ENCODE measurements around the gene FRMD4B.

DNA sequence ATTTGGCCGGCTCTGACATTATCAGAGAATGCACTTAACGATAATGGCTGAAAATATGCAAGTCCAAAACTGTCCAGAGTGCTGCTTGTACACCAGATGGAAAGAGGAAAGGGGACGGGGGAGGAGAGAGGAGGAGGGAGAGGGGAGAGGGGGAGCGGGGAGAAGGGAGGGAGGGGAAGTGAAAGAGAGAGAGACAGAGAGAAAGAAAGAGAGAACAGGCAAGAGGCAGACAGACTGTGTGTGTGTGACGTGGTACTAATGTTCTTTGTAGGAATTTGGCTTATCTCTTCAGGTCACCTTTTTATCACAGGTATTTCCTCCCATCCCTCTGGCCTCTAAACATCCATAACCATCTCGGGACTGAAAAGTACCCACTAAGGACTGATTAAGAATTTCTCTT lies 188.4 kb downstream of the FRMD4B start:
- TF ChIP-seq, protein P1, sequence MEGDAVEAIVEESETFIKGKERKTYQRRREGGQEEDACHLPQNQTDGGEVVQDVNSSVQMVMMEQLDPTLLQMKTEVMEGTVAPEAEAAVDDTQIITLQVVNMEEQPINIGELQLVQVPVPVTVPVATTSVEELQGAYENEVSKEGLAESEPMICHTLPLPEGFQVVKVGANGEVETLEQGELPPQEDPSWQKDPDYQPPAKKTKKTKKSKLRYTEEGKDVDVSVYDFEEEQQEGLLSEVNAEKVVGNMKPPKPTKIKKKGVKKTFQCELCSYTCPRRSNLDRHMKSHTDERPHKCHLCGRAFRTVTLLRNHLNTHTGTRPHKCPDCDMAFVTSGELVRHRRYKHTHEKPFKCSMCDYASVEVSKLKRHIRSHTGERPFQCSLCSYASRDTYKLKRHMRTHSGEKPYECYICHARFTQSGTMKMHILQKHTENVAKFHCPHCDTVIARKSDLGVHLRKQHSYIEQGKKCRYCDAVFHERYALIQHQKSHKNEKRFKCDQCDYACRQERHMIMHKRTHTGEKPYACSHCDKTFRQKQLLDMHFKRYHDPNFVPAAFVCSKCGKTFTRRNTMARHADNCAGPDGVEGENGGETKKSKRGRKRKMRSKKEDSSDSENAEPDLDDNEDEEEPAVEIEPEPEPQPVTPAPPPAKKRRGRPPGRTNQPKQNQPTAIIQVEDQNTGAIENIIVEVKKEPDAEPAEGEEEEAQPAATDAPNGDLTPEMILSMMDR (IDR thresholded peaks at IDR 0.05): no peak
- TF ChIP-seq POLR2A (IDR thresholded peaks at IDR 0.05) (no peak), POLR2AphosphoS5 (IDR thresholded peaks at IDR 0.05; ENCODE audit: insufficient read depth in 1 of 2, low read depth in 1 of 2) (no peak)

Data from vagina (tissue), 2 donors.